Skeletal muscle tissue (tissue), 4 donors: ENCODE measurements around the gene ZNF628. TPM values are rescaled to one million over a fixed set of nuclear protein-coding genes. Genes with fewer than 3 reads are reported as not detected.

Source experiments
- H3K27ac ChIP-seq: one replicate; pipeline ENCODE4 v1.7.0; 2013; ENCODE audit warnings: mild to moderate bottlenecking, low read depth, low read length, inconsistent platforms
- H3K27me3 ChIP-seq, 3 donors: one replicate each; pipeline ENCODE4 v1.7.0; 2013; ENCODE audit warnings: low read length in 3 of 3; ENCODE audit not compliant: control insufficient read depth in 3 of 3, insufficient read depth in 3 of 3
- H3K36me3 ChIP-seq, 3 donors: one replicate each; pipeline ENCODE4 v1.7.0; 2013; ENCODE audit warnings: low read length in 3 of 3; ENCODE audit not compliant: control insufficient read depth in 3 of 3, insufficient read depth in 3 of 3
- H3K4me1 ChIP-seq, 3 donors: one replicate each; pipeline ENCODE4 v1.7.0; 2013; ENCODE audit warnings: low read length in 3 of 3, mild to moderate bottlenecking in 3 of 3; ENCODE audit not compliant: control insufficient read depth in 3 of 3, insufficient read depth in 3 of 3
- H3K4me3 ChIP-seq, 3 donors: one replicate each; pipeline ENCODE4 v1.7.0; 2013; ENCODE audit warnings: low read length in 3 of 3
- H3K9ac ChIP-seq, 3 donors: one replicate each; pipeline ENCODE4 v1.7.0; 2013; ENCODE audit warnings: low read length in 3 of 3, mild to moderate bottlenecking in 3 of 3, moderate library complexity in 2 of 3, low read depth in 1 of 3
- H3K9me3 ChIP-seq, 3 donors: one replicate each; pipeline ENCODE4 v1.7.0; 2013; ENCODE audit warnings: low read length in 3 of 3; ENCODE audit not compliant: control insufficient read depth in 3 of 3
- total RNA-seq: library from RNA; depleted of rRNA; stranded (reverse); fragments of >200 nt; gene quantifications from one replicate; pipeline ENCODE4 v1.2.3, GENCODE V29; 2014
- donor health status: Osteomylitis.

ZNF628 gene
- total RNA-seq, 1 donor from 2014 or later: 0.52 TPM

DNA sequence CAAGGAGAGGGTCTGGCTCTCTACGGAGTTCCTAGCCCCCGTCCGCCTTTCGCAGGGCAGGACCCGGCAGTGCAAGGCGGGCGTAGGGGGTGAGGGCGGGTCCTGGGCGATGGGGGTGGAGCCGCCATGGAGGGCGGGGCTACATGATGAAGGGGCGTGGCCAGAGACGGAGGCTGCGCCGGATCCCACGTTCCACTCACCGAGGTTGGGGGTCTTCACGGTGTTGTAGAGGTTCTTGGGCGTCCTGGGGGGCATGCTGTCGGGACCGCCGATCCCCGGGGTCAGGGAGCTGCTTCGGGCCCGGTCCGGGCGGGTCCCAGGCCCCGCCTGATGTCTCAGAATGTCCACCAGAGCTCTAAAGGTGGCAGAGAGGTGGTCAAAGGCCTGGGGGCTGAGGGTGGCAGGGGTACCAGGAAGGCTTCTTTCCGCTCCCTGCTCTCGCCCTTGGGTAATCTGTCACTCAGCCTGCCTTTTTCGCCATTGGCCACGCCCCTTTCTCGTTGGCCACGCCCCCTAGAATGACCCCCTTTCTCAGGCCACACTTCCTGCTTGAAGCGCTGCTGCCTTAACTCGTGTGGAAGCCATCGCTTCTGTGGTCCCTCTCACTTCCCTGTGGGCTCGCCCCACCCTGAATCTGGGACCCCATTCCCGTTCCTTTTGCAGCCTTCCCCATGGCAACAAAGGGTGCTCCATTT, 35.9 kb upstream of the ZNF628 start:
- H3K27me3 ChIP-seq: peaks cover 72 to 76% (median 74%) of the 10 kb centered on the region in 3 donors
- no peaks in the 10 kb centered on the region for H3K36me3 ChIP-seq
- no peak overlapping the region for H3K4me3 ChIP-seq
- no peak overlapping the region for H3K9ac ChIP-seq
- H3K9me3 ChIP-seq: no peaks in the 10 kb centered on the region
- no peak overlapping the region for H3K27ac ChIP-seq
- peaks cover 3 to 11% (median 3%) of the 10 kb centered on the region in 3 donors for H3K4me1 ChIP-seq

- H3K27ac ChIP-seq: no peak overlapping the region
- no peak overlapping the region for H3K4me3 ChIP-seq
- H3K36me3 ChIP-seq: no peaks in the 10 kb centered on the region
- no peak overlapping the region for H3K9ac ChIP-seq
- peaks cover 77 to 78% (median 78%) of the 10 kb centered on the region in 3 donors for H3K27me3 ChIP-seq
- H3K9me3 ChIP-seq: no peaks in the 10 kb centered on the region
- peaks cover 3 to 11% (median 3%) of the 10 kb centered on the region in 3 donors for H3K4me1 ChIP-seq
These were observed 35.1 kb upstream of the ZNF628 start for GRCh38 chr19:55441319-55441691.

- no peaks in the 10 kb centered on the region for H3K9me3 ChIP-seq
- H3K27me3 ChIP-seq: peaks cover 78 to 82% (median 80%) of the 10 kb centered on the region in 3 donors
- H3K9ac ChIP-seq: no peak overlapping the region
- no peak overlapping the region for H3K4me3 ChIP-seq
- no peaks in the 10 kb centered on the region for H3K36me3 ChIP-seq
- H3K27ac ChIP-seq: no peak overlapping the region
- peaks cover 3 to 11% (median 3%) of the 10 kb centered on the region in 3 donors for H3K4me1 ChIP-seq
These were observed 34.6 kb upstream of the ZNF628 start for GRCh38 chr19:55441692-55442321.

- H3K9ac ChIP-seq: no peak overlapping the region
- H3K9me3 ChIP-seq: no peaks in the 10 kb centered on the region
- H3K4me1 ChIP-seq: peaks cover 3 to 11% (median 3%) of the 10 kb centered on the region in 3 donors
- no peaks in the 10 kb centered on the region for H3K36me3 ChIP-seq
- H3K4me3 ChIP-seq: no peak overlapping the region
- H3K27me3 ChIP-seq: peaks cover 78 to 83% (median 80%) of the 10 kb centered on the region in 3 donors
- H3K27ac ChIP-seq: no peak overlapping the region
These were observed 34.0 kb upstream of the ZNF628 start for GRCh38 chr19:55442372-55442961.

DNA sequence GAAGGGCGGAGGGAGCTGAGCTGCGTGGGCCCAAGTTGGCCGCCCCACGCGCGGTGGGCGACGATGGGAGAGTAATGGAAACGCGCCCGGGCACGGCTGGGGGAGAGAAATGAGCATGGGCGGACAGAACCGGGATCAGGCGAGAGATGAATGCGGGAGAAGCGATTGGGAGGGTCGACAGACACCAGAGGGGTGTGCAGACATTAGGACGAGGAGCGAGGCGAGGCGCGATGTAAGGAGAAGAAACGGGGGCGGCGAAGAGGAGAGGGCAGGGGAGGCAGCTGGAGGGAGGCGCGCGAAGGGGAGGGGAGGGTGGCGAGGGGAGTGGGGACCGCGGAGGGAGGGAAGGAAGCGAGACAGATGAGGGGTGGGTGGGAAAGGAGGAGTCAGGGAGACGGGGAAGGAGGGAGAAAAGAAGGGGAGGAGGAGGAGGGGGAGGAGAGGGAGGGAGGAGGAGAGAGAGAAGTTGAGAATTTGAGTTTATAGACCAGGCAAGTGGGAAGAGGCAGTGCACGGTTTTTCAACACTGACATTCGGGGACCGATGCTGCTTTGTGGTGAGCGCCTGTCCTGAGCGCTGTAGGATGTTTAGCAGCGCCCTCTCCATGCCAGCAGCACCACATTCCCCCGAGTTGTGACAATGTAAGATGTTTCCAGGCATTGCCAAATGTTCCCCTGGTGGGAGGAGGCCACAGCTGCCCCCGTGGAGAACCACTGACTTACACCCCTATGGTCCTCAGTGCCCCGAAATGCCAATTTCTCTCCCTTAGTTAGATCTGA, 33.2 kb upstream of the ZNF628 start, which contains the start of gene SHISA7:
SHISA7 (minus strand) TSS at position 256 of the 779 bp plus-strand sequence. CDS start 437 bp downstream, outside the sequence.
- Histone ChIP-seq H3K36me3 (no peaks in the 10 kb centered on the region), H3K4me1 (peaks cover 3 to 11% (median 5%) of the 10 kb centered on the region in 3 donors), H3K27ac (no peak within 1 kb of the TSS), H3K27me3 (peaks cover 82 to 84% (median 83%) of the 10 kb centered on the region in 3 donors), H3K9me3 (no peaks in the 10 kb centered on the region), H3K9ac (no peak within 1 kb of the TSS), H3K4me3 (no peak within 1 kb of the TSS)

DNA sequence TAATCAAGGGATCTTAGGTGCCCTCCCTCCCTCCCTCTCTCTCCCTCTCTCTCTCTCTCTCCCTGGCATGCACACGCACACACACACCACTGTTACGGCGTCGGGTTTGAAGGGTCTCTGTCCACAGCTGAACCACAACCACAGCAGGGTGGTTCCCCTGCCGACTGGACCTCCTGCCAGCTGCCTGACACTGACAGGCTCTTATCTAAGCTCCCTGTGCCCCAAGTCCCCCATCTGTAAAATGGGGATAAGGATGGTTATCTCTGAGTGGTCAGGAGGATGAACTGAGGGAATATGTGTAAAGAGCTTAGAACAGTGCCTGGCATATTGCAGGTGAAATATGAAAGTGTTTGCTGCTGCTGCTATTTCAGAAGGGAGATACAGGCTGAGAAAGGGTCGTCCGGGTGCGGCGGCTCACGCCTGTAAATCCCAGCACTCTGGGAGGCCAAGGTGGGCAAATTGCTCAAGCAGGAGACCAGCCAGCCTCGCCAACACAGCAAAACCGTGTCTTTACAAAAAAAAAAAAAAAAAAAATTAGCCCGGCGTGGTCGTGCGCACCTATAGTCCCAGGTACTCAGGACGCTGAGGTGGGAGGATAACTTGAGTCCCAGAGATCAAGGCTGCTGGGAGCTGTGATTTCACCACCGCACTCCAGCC, 32.5 kb upstream of the ZNF628 start:
- Histone ChIP-seq H3K4me1 (peaks cover 3 to 11% (median 5%) of the 10 kb centered on the region in 3 donors), H3K4me3 (no peak overlapping the region), H3K27me3 (peaks cover 81 to 83% (median 82%) of the 10 kb centered on the region in 3 donors), H3K9me3 (no peaks in the 10 kb centered on the region), H3K36me3 (no peaks in the 10 kb centered on the region), H3K27ac (no peak overlapping the region), H3K9ac (no peak overlapping the region)

GRCh38 chr19:55444646-55445045, 31.8 kb upstream of the ZNF628 start:
- no peaks in the 10 kb centered on the region for H3K36me3 ChIP-seq
- peaks cover 81 to 82% (median 82%) of the 10 kb centered on the region in 3 donors for H3K27me3 ChIP-seq
- H3K4me3 ChIP-seq: no peak overlapping the region
- H3K9ac ChIP-seq: no peak overlapping the region
- H3K27ac ChIP-seq: no peak overlapping the region
- peaks cover 3 to 11% (median 5%) of the 10 kb centered on the region in 3 donors for H3K4me1 ChIP-seq
- no peaks in the 10 kb centered on the region for H3K9me3 ChIP-seq

DNA sequence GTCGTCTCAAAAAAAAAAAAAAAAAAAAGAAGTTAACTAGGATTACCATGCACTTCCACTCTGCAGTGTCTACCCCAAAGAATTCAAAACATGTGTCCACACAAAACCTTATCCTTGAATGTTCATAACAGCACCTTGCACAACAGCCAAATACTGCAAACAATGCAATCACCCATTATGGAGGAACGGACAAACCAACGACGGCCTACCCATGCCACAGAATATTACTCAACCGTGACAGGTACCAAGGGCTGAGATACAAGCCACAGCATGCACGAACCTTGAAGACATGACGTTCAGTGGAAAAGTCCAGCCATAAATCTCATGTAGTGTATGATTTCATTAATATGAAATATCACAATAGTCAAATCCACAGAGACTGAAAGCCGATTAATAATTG, 30.4 kb upstream of the ZNF628 start:
- H3K27ac ChIP-seq: no peak overlapping the region
- no peak overlapping the region for H3K4me3 ChIP-seq
- H3K27me3 ChIP-seq: peaks cover 75 to 81% (median 75%) of the 10 kb centered on the region in 3 donors
- H3K9me3 ChIP-seq: no peaks in the 10 kb centered on the region
- H3K36me3 ChIP-seq: no peaks in the 10 kb centered on the region
- peaks cover 0 to 5% (median 4%) of the 10 kb centered on the region in 3 donors for H3K4me1 ChIP-seq
- no peak overlapping the region for H3K9ac ChIP-seq

GRCh38 chr19:55447421-55448174, 28.8 kb upstream of the ZNF628 start:
- Histone ChIP-seq H3K9ac (no peak overlapping the region), H3K27me3 (peaks cover 70 to 79% (median 78%) of the 10 kb centered on the region in 3 donors), H3K4me1 (peaks cover 0 to 9% (median 4%) of the 10 kb centered on the region in 3 donors), H3K36me3 (no peaks in the 10 kb centered on the region), H3K4me3 (no peak overlapping the region), H3K9me3 (no peaks in the 10 kb centered on the region), H3K27ac (no peak overlapping the region)
